Mesenchymal stem cell (in vitro differentiated cells and primary cell): ENCODE data around the gene KRTAP10-7.
"Not testable (repeated sequence)": the region's sequence is repeated elsewhere in the genome, so short reads cannot be mapped to it uniquely, and the experiment has no call there.

ENCODE experiments used
- DNase-seq: peaks from one replicate; pipeline ENCODE4 v3.0.0-alpha.2; 2013
- H2AFZ ChIP-seq: one replicate; pipeline ENCODE4 v1.6.1; 2013; ENCODE audit warnings: low read depth, mild to moderate bottlenecking, control low read depth, inconsistent platforms, low read length, moderate library complexity
- H2AK5ac ChIP-seq: 2 replicates; pipeline ENCODE4 v1.6.1; 2013; ENCODE audit warnings: low read length, moderate library complexity, mild to moderate bottlenecking, inconsistent platforms; ENCODE audit not compliant: severe bottlenecking
- H2BK120ac ChIP-seq: one replicate; pipeline ENCODE4 v1.6.1; 2013; ENCODE audit warnings: low read depth, mild to moderate bottlenecking, inconsistent platforms, low read length, moderate library complexity
- H2BK12ac ChIP-seq, 2 experiments: one replicate each; pipeline ENCODE4 v1.6.1; 2013; ENCODE audit warnings: inconsistent platforms in 2 of 2, low read length in 2 of 2, mild to moderate bottlenecking in 2 of 2, moderate library complexity in 2 of 2, control low read depth in 1 of 2
- H2BK15ac ChIP-seq: one replicate; pipeline ENCODE4 v1.6.1; 2013; ENCODE audit warnings: mild to moderate bottlenecking, low read depth, inconsistent platforms; ENCODE audit not compliant: poor library complexity, severe bottlenecking
- H2BK5ac ChIP-seq: 2 replicates; pipeline ENCODE4 v1.6.1; 2013; ENCODE audit warnings: low read depth, mild to moderate bottlenecking, low read length, control low read depth, inconsistent platforms; ENCODE audit not compliant: poor library complexity, severe bottlenecking
- H3K14ac ChIP-seq, 2 experiments: one replicate each; pipeline ENCODE4 v1.6.1; 2013; ENCODE audit warnings: inconsistent platforms in 2 of 2, low read length in 2 of 2, control low read depth in 1 of 2, mild to moderate bottlenecking in 1 of 2, moderate library complexity in 1 of 2
- H3K18ac ChIP-seq, 2 experiments: one replicate each; pipeline ENCODE4 v1.6.1; 2013; ENCODE audit warnings: inconsistent platforms in 2 of 2, low read length in 2 of 2, control low read depth in 1 of 2, low read depth in 1 of 2, mild to moderate bottlenecking in 1 of 2
- H3K23ac ChIP-seq, 2 experiments: one replicate each; pipeline ENCODE4 v1.6.1; 2013; ENCODE audit warnings: inconsistent platforms in 2 of 2, low read length in 2 of 2, mild to moderate bottlenecking in 2 of 2, moderate library complexity in 2 of 2, control low read depth in 1 of 2
- H3K27ac ChIP-seq: 2 replicates; pipeline ENCODE4 v1.5.1; 2013; ENCODE audit warnings: mild to moderate bottlenecking, moderate library complexity, low read length, control low read depth, inconsistent platforms; ENCODE audit not compliant: poor library complexity, severe bottlenecking
- H3K27me3 ChIP-seq, 2 experiments: 2 replicates each; pipeline versions ENCODE4 v1.6.1 to v1.7.0; 2013; ENCODE audit warnings: low read length in 2 of 2, mild to moderate bottlenecking in 2 of 2, moderate library complexity in 2 of 2, control low read depth in 1 of 2, inconsistent platforms in 1 of 2; ENCODE audit not compliant: control insufficient read depth in 1 of 2, insufficient read depth in 1 of 2
- H3K36me3 ChIP-seq, 2 experiments: 2 replicates each; pipeline versions ENCODE4 v1.6.1 to v1.7.0; 2013; ENCODE audit warnings: low read length in 2 of 2, control low read depth in 1 of 2, inconsistent platforms in 1 of 2, low read depth in 1 of 2, mild to moderate bottlenecking in 1 of 2; ENCODE audit not compliant: insufficient read depth in 2 of 2, control insufficient read depth in 1 of 2
- H3K4ac ChIP-seq, 2 experiments: one replicate each; pipeline ENCODE4 v1.6.1; 2013; ENCODE audit warnings: inconsistent platforms in 2 of 2, low read length in 2 of 2, mild to moderate bottlenecking in 2 of 2, moderate library complexity in 2 of 2, control low read depth in 1 of 2, low read depth in 1 of 2
- H3K4me1 ChIP-seq: 2 replicates; pipeline ENCODE4 v1.6.1; 2013; ENCODE audit warnings: low read depth, low read length, control low read depth; ENCODE audit not compliant: control insufficient read depth, insufficient read depth
- H3K4me2 ChIP-seq: 2 replicates; pipeline ENCODE4 v1.6.1; 2013; ENCODE audit warnings: low read length, mild to moderate bottlenecking, inconsistent platforms; ENCODE audit not compliant: poor library complexity, severe bottlenecking
- H3K4me3 ChIP-seq, 2 experiments: 2 replicates each; pipeline versions ENCODE4 v1.5.1 to v1.7.0; 2013; ENCODE audit warnings: low read length in 2 of 2, mild to moderate bottlenecking in 2 of 2, control low read depth in 1 of 2, low read depth in 1 of 2; ENCODE audit not compliant: insufficient read depth in 1 of 2
- H3K79me1 ChIP-seq: replicated peaks from 2 replicates; pipeline ENCODE4 v1.6.1; 2013; ENCODE audit warnings: mild to moderate bottlenecking, control low read depth, low read length, inconsistent platforms; ENCODE audit not compliant: poor library complexity, severe bottlenecking
- H3K9ac ChIP-seq: 2 replicates; pipeline ENCODE4 v1.7.0; 2013; ENCODE audit warnings: mild to moderate bottlenecking, low read length, moderate library complexity
- H3K9me3 ChIP-seq: 2 replicates; pipeline ENCODE4 v1.7.0; 2013; ENCODE audit warnings: mild to moderate bottlenecking, low read length; ENCODE audit not compliant: control insufficient read depth
- H4K8ac ChIP-seq: one replicate; pipeline ENCODE4 v1.6.1; 2013; ENCODE audit warnings: inconsistent platforms, mild to moderate bottlenecking, low read length, moderate library complexity
- H4K91ac ChIP-seq: one replicate; pipeline ENCODE4 v1.6.1; 2013; ENCODE audit warnings: mild to moderate bottlenecking, low read length, inconsistent platforms
- WGBS: methylation state at CpG from one replicate; pipeline ENCODE4 v1.1.7; 2013; ENCODE audit warnings: mixed read lengths; 5-methylcytosine and 5-hydroxymethylcytosine counted together

The KRTAP10-7 gene

DNA sequence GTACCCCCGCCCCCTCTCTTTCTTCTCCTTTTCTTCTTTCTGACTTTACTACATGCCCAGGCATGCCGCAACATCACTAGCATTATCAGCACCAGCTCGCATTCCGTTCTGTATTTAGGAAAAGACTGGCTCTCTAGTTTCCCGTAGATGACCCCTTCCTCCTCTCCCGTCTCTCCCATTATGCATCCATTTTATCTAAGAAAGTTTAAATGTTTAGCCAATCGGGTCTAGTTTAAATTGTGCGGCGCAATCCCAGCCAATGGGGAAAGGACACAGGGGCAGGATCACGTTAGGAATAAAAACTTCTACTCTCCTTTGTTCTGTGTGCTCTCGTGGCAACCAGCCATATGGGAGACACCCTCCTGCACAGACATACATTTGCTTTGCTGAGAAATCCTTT lies 2.3 kb upstream of the KRTAP10-7 start:
- Histone ChIP-seq H3K4ac (no peak overlapping the region), H3K27ac (no peak overlapping the region), H2BK12ac (no peak overlapping the region), H3K18ac (no peak overlapping the region), H3K9me3 (peaks cover 3% of the 10 kb centered on the region), H2BK120ac (no peak overlapping the region), H4K8ac (no peak overlapping the region), H2AK5ac (no peak overlapping the region), H3K23ac (no peak overlapping the region), H3K4me2 (no peak overlapping the region), H2BK15ac (no peak overlapping the region), H3K4me1 (no peaks in the 10 kb centered on the region), H3K9ac (no peak overlapping the region), H3K79me1 (no peaks in the 10 kb centered on the region), H3K4me3 (no peak overlapping the region), H3K14ac (no peak overlapping the region), H2BK5ac (no peak overlapping the region), H3K36me3 (no peaks in the 10 kb centered on the region), H2AFZ (no peak overlapping the region), H4K91ac (no peak overlapping the region), H3K27me3 (peaks cover 19 to 44% of the 10 kb centered on the region in 2 experiments)
- DNase-seq: no peak
- WGBS: 63% methylated on average over 11 of the region's 11 CpGs

DNA sequence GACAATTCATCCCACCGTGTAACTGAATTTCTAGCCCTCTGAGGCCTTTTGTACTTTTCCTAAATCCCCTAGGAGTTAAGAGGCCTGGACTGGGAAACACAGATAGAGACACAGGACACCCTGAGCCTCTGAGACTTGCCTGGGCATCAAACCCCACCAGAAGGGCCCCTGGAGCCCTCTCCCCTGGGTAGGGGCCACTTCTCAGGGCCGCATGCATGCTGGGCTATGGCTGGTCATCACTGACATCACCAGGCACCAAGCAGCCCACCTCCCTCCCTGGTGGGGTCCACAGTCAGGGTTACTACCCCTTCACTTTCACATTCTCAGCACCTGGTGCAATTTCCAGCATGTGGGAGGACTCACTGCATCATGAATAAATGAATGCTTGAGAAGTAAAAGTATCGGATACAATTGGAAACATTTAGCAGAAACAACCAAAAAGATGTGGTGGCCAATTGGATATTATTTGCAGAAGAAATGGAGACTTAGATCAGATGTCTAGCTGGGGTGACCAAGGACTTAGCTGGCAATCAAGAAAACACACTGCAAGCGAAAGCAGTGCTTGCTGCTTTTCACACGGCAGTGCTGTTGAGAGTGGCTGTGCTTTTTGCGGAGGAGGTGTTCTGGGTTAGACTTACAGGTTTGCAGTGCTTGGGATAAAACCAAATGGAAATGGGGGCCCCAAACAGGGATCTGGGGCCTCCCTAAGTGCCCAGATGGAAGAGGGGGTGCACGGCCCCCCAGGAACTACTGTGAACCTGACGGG lies 950 bp upstream of the KRTAP10-7 start:
- no peak overlapping the region for H4K8ac ChIP-seq
- H2BK12ac ChIP-seq: no peak overlapping the region
- H3K4me1 ChIP-seq: no peaks in the 10 kb centered on the region
- H2AK5ac ChIP-seq: no peak overlapping the region
- H3K27ac ChIP-seq: no peak overlapping the region
- WGBS: 92% methylated on average over 8 of the region's 8 CpGs
- no peak overlapping the region for H3K4ac ChIP-seq
- no peak overlapping the region for H2BK5ac ChIP-seq
- H2BK120ac ChIP-seq: no peak overlapping the region
- no peak for DNase-seq
- H3K18ac ChIP-seq: no peak overlapping the region
- no peaks in the 10 kb centered on the region for H3K36me3 ChIP-seq
- peaks cover 5 to 32% of the 10 kb centered on the region in 2 experiments for H3K27me3 ChIP-seq
- no peaks in the 10 kb centered on the region for H3K79me1 ChIP-seq
- H2BK15ac ChIP-seq: no peak overlapping the region
- no peak overlapping the region for H3K23ac ChIP-seq
- H3K14ac ChIP-seq: no peak overlapping the region
- H3K4me3 ChIP-seq: no peak overlapping the region
- no peak overlapping the region for H3K9ac ChIP-seq
- no peak overlapping the region for H2AFZ ChIP-seq
- no peak overlapping the region for H3K4me2 ChIP-seq
- no peak overlapping the region for H4K91ac ChIP-seq
- peaks cover 3% of the 10 kb centered on the region for H3K9me3 ChIP-seq

DNA sequence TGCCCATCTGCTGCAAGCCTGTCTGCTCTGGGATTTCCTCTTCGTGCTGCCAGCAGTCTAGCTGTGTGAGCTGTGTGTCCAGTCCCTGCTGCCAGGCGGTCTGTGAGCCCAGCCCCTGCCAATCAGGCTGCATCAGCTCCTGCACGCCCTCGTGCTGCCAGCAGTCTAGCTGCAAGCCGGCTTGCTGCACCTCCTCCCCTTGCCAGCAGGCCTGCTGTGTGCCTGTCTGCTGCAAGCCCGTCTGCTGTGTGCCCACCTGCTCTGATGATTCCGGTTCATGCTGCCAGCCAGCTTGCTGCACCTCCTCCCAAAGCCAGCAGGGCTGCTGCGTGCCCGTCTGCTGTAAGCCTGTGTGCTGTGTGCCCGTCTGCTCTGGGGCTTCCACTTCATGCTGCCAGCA lies 694 bp downstream of the KRTAP10-7 start:
- H3K14ac ChIP-seq, H3K9me3 ChIP-seq, H3K9ac ChIP-seq, H3K18ac ChIP-seq, H3K36me3 ChIP-seq, H3K4me3 ChIP-seq, H2AK5ac ChIP-seq, H2BK15ac ChIP-seq, H2AFZ ChIP-seq, H2BK12ac ChIP-seq, H2BK120ac ChIP-seq, H4K91ac ChIP-seq, H4K8ac ChIP-seq, H3K79me1 ChIP-seq, H3K4me1 ChIP-seq, H3K4me2 ChIP-seq, H2BK5ac ChIP-seq, H3K4ac ChIP-seq, H3K27ac ChIP-seq, DNase-seq, H3K23ac ChIP-seq: not testable (repeated sequence)
- H3K27me3 ChIP-seq: peaks cover 3 to 21% of the 10 kb centered on the region in 2 experiments
- WGBS: 78% methylated on average over 10 of the region's 10 CpGs

- no peak overlapping the region for H2BK5ac ChIP-seq
- H3K9me3 ChIP-seq: peaks cover 3% of the 10 kb centered on the region
- H3K27ac ChIP-seq: no peak overlapping the region
- H3K4ac ChIP-seq: no peak overlapping the region
- no peak overlapping the region for H2BK15ac ChIP-seq
- no peak overlapping the region for H2AFZ ChIP-seq
- peaks cover 3 to 21% of the 10 kb centered on the region in 2 experiments for H3K27me3 ChIP-seq
- no peaks in the 10 kb centered on the region for H3K36me3 ChIP-seq
- no peaks in the 10 kb centered on the region for H3K79me1 ChIP-seq
- WGBS: 87% methylated on average over 21 of the region's 23 CpGs
- no peak overlapping the region for H3K18ac ChIP-seq
- no peaks in the 10 kb centered on the region for H3K4me1 ChIP-seq
- H3K4me3 ChIP-seq: no peak overlapping the region
- H3K14ac ChIP-seq: no peak overlapping the region
- H2BK12ac ChIP-seq: no peak overlapping the region
- no peak overlapping the region for H4K8ac ChIP-seq
- no peak overlapping the region for H3K23ac ChIP-seq
- no peak overlapping the region for H4K91ac ChIP-seq
- DNase-seq: no peak
- H2AK5ac ChIP-seq: no peak overlapping the region
- H3K9ac ChIP-seq: no peak overlapping the region
- H3K4me2 ChIP-seq: no peak overlapping the region
- no peak overlapping the region for H2BK120ac ChIP-seq
Observed at GRCh38 chr21:44601596-44602462, 1.4 kb downstream of the KRTAP10-7 start.
